Measurements from ENCODE around the gene GJA8.
"Not testable (repeated sequence)": the region's sequence is repeated elsewhere in the genome, so short reads cannot be mapped to it uniquely, and the experiment has no call there.

GJA8 gene

GRCh38 chr1:147927689-147928088, 25.1 kb downstream of the GJA8 start:
- not testable (repeated sequence) for DNase-seq (ENCODE audit: low read depth in 2 of 2)

GRCh38 chr1:147928236-147929132, 25.9 kb downstream of the GJA8 start, which contains the start of gene GPR89B:
Gene GPR89B, plus strand, starts transcription at chr1:147928420. Its CDS starts 117 bp downstream, at chr1:147928537.
- peak; percentile 82 to 90 for DNase-seq (ENCODE audit: low read depth in 2 of 2)

- DNase-seq (ENCODE audit: low read depth in 2 of 2), result not testable (repeated sequence)
Measured at GRCh38 chr1:147931137-147931536, 28.5 kb downstream of the GJA8 start.

- not testable (repeated sequence) for DNase-seq (ENCODE audit: low read depth in 2 of 2)
Measured at GRCh38 chr1:147935296-147935695, 32.7 kb downstream of the GJA8 start.

- not testable (repeated sequence) for DNase-seq (ENCODE audit: low read depth in 2 of 2)
Measured at GRCh38 chr1:147940456-147940855, 37.9 kb downstream of the GJA8 start.

GRCh38 chr1:147942563-147942962, 40.0 kb downstream of the GJA8 start:
- DNase-seq (ENCODE audit: low read depth in 2 of 2), result not testable (repeated sequence)

GRCh38 chr1:147949517-147949916, 46.9 kb downstream of the GJA8 start:
- not testable (repeated sequence) for DNase-seq (ENCODE audit: low read depth in 2 of 2)
